Measurements from ENCODE around the gene CASQ1.

GRCh38 chr1:160236806-160237205 lies 46.4 kb downstream of the CASQ1 start:
- TF ChIP-seq POLR2A (IDR thresholded peaks at IDR 0.05; ENCODE audit: low read depth, low read length) = no peak
- no peak for TF ChIP-seq CTCF (IDR thresholded peaks at IDR 0.05; ENCODE audit: extremely low read depth in 1 of 2, insufficient read depth in 1 of 2, low read depth in 1 of 2, low read length in 2 of 2)
- TF ChIP-seq POLR2AphosphoS5 (IDR thresholded peaks at IDR 0.05; ENCODE audit: insufficient read depth, low read depth, low read length) = no peak
- TF ChIP-seq EZH2 (IDR thresholded peaks at IDR 0.05; ENCODE audit: borderline replicate concordance, low read depth, low read length, severe bottlenecking) = no peak
- TF ChIP-seq MAX (IDR thresholded peaks at IDR 0.05; ENCODE audit: insufficient read depth, insufficient read length) = no peak
- no peak for TF ChIP-seq JUN (IDR thresholded peaks at IDR 0.05; ENCODE audit: borderline replicate concordance, insufficient read depth, insufficient read length, low read depth)
- TF ChIP-seq FOS (IDR thresholded peaks at IDR 0.05; ENCODE audit: borderline replicate concordance, insufficient read depth, low read length) = no peak
- no peak for TF ChIP-seq MYC (IDR thresholded peaks at IDR 0.05; ENCODE audit: low read depth, low read length)
- TF ChIP-seq GATA2 (IDR thresholded peaks at IDR 0.05; ENCODE audit: insufficient read depth, insufficient read length, low read depth, low read length) = no peak
